AG10803 (cell line): ENCODE data around the gene CDON.

Experiments used
- DNase-seq: peaks from one replicate; pipeline ENCODE4 v3.0.0; 2010; ENCODE audit warnings: low read depth
- H3K4me3 ChIP-seq: 2 replicates; pipeline ENCODE4 v1.5.1; 2011; ENCODE audit warnings: mild to moderate bottlenecking, low read length, control low read depth
- CTCF ChIP-seq: conservative IDR thresholded peaks from 2 replicates; pipeline ENCODE4 v1.5.1; 2011; ENCODE audit warnings: mild to moderate bottlenecking, low read length, control low read depth, inconsistent platforms

The CDON gene

GRCh38 chr11:126039485-126040271 is 23.0 kb downstream of the CDON start:
- DNase-seq = no peak
- H3K4me3 ChIP-seq = no peak overlapping the region

GRCh38 chr11:126035718-126036117 is 26.9 kb downstream of the CDON start:
- TF ChIP-seq CTCF = no peak
- no peak overlapping the region for H3K4me3 ChIP-seq
- DNase-seq = no peak

More at GRCh38 chr11:126039485-126040271, 23.0 kb downstream of the CDON start:
- no peak for TF ChIP-seq CTCF

GRCh38 chr11:126034933-126035425 is 27.7 kb downstream of the CDON start:
- no peak for DNase-seq
- H3K4me3 ChIP-seq = no peak overlapping the region
- no peak for TF ChIP-seq CTCF

GRCh38 chr11:126034039-126034932 is 28.4 kb downstream of the CDON start:
- no peak overlapping the region for H3K4me3 ChIP-seq
- peak; percentile 1 for DNase-seq
- no peak for TF ChIP-seq CTCF

- no peak for TF ChIP-seq CTCF
- no peak overlapping the region for H3K4me3 ChIP-seq
- no peak for DNase-seq
These were observed 30.3 kb downstream of the CDON start for GRCh38 chr11:126032375-126032774.

- no peak for TF ChIP-seq CTCF
- no peak overlapping the region for H3K4me3 ChIP-seq
- DNase-seq = no peak
These were observed 32.9 kb downstream of the CDON start for GRCh38 chr11:126029805-126030204.
